ENCODE results near the gene MAPK8IP3. TPM values are rescaled to one million over a fixed set of nuclear protein-coding genes. Genes with fewer than 3 reads are reported as not detected.

Gene MAPK8IP3
- total RNA-seq, 1 experiment from 2014 or later: 72.3 TPM

- H3K4me3 Mint-ChIP-seq: peak overlapping the region; percentile 99
- H3K4me1 Mint-ChIP-seq: peaks cover 4% of the 10 kb centered on the region
- DNase-seq (ENCODE audit: low spot score) (no peak), ATAC-seq (peak; percentile 2)
- no peaks in the 10 kb centered on the region for H3K9me3 Mint-ChIP-seq
- TF ChIP-seq ZBTB21 (CRISPR knock-in tag; IDR thresholded peaks at IDR 0.05; ENCODE audit: borderline replicate concordance) (peak; percentile 76; the same call in 1 of the 2 replicates), MAX (CRISPR knock-in tag; IDR thresholded peaks at IDR 0.05) (no peak)
- ChIA-PET CTCF (interaction anchor here (0.8 to 3.1 kb wide), 6 partner anchors 8 to 230 kb away, joined by 3 to 37 read pairs (median 4); partner anchors contain the start of genes MAPK8IP3, NUBP2 and SPSB3), POLR2A (interaction anchor here (0.9 to 1.0 kb wide), 4 partner anchors 9 to 207 kb away, joined by 3 to 7 read pairs (median 4); partner anchors contain the start of genes NOXO1, NUBP2 and SPSB3)
- no peaks in the 10 kb centered on the region; the same call in 1 of the 2 replicates for H3K27me3 Mint-ChIP-seq (ENCODE audit: low read depth)
- peaks cover 4% of the 10 kb centered on the region for H3K36me3 Mint-ChIP-seq
- H3K27ac Mint-ChIP-seq: peak overlapping the region; percentile 23; the same call in 1 of the 2 replicates
Measured at GRCh38 chr16:1773703-1774447, 67.9 kb downstream of the MAPK8IP3 start.

GRCh38 chr16:1774448-1774780 lies 68.4 kb downstream of the MAPK8IP3 start:
- DNase-seq (ENCODE audit: low spot score) (no peak), ATAC-seq (no peak)
- POLR2A ChIA-PET: interaction anchor here (0.9 to 1.0 kb wide), 3 partner anchors 8 to 94 kb away, joined by 3 to 7 read pairs (median 4); partner anchors contain the start of genes NUBP2 and SPSB3
- Mint-ChIP-seq H3K4me3 (peak overlapping the region; percentile 99), H3K36me3 (peaks cover 4% of the 10 kb centered on the region), H3K4me1 (peaks cover 4% of the 10 kb centered on the region), H3K9me3 (no peaks in the 10 kb centered on the region), H3K27me3 (ENCODE audit: low read depth) (no peaks in the 10 kb centered on the region; the same call in 1 of the 2 replicates), H3K27ac (no peak overlapping the region)
- TF ChIP-seq FOXP4 (CRISPR knock-in tag; IDR thresholded peaks at IDR 0.05) (no peak), MAX (CRISPR knock-in tag; IDR thresholded peaks at IDR 0.05) (no peak), E2F4 (CRISPR knock-in tag; IDR thresholded peaks at IDR 0.05; ENCODE audit: borderline replicate concordance, low read depth) (no peak), ZNF121 (CRISPR knock-in tag; IDR thresholded peaks at IDR 0.05) (no peak)
- CTCF ChIA-PET: interaction anchor here (0.8 to 3.1 kb wide), 6 partner anchors 8 to 230 kb away, joined by 3 to 37 read pairs (median 4); partner anchors contain the start of genes MAPK8IP3, NUBP2 and SPSB3

GRCh38 chr16:1775006-1775845 lies 69.2 kb downstream of the MAPK8IP3 start:
- no peak for DNase-seq (ENCODE audit: low spot score)
- POLR2A ChIA-PET: no interaction called here
- H3K4me3 Mint-ChIP-seq: peak overlapping the region; percentile 30

More at GRCh38 chr16:1775006-1775845, 69.2 kb downstream of the MAPK8IP3 start:
- CTCF ChIA-PET: interaction anchor here (1.3 to 3.1 kb wide), 2 partner anchors 7 to 69 kb away, joined by 4 to 37 read pairs; partner anchors contain the start of genes MAPK8IP3, NUBP2 and SPSB3
- H3K36me3 Mint-ChIP-seq: peaks cover 4% of the 10 kb centered on the region
- no peak overlapping the region for H3K27ac Mint-ChIP-seq
- no peaks in the 10 kb centered on the region; the same call in 1 of the 2 replicates for H3K27me3 Mint-ChIP-seq (ENCODE audit: low read depth)
- no peak for ATAC-seq
- 0 out of 2 replicates have a peak, but pooled peaks have one; percentile 20 for TF ChIP-seq FOXP4 (CRISPR knock-in tag; IDR thresholded peaks at IDR 0.05)
- TF ChIP-seq SP1 (CRISPR knock-in tag; conservative IDR thresholded peaks at IDR 0.05): no peak
- TF ChIP-seq ZSCAN18 (CRISPR knock-in tag; IDR thresholded peaks at IDR 0.05): no peak
- peaks cover 2% of the 10 kb centered on the region for H3K4me1 Mint-ChIP-seq
- no peaks in the 10 kb centered on the region for H3K9me3 Mint-ChIP-seq
